GF-D8 (cell line): ENCODE results near the gene ZSCAN26.

Source experiments
- DNase-seq: peaks from one replicate; lab custom pipeline; 2025; lab: John Stamatoyannopoulos, UW

ZSCAN26 gene

DNA sequence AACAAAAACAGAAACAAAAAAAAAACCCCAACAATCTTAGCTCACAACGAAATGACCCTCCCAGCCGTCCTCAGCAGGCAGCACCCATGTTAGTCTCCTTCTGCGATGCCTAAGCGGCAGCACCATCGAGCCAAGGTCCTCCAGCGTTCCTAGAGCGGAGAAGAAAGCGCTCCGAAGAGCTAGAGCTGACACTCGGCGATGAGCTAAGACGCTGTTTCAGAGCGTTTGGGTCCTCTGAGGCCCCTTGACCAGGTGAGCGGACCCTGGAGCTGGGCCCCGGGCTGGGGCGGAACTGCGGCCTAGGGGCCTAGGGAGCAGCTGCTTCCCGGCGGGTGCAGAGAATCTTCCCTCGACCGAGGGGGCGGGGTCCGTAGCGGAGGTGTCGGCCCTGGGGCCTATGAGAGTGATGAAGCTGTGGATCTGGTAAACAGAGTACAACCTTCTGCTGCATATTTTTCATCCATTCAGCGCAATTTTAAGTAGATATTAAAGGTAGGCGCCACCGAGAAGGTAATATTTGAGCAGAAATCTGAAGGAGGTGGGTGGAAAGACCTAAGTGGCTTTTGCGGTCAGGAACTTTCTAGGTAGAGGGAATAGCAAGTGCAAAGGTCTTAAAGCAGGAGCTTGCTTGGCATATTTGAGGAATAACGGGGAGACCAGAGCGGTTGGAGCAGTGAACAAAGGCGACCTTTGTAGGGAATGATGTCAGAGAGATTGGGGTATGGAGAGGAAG is at the start of gene ZSCAN26:
TSS of gene ZSCAN26 (plus strand) at position 182 of the 733 bp plus-strand sequence. CDS start 4,777 bp downstream, outside the sequence.
- DNase-seq = peak; percentile 62

- no peak for DNase-seq
Measured at GRCh38 chr6:28217890-28218289, 49.1 kb upstream of the ZSCAN26 start.

GRCh38 chr6:28218312-28219248 is 48.4 kb upstream of the ZSCAN26 start:
- DNase-seq = peak; percentile 20

- DNase-seq = no peak
Measured at GRCh38 chr6:28220257-28221133, 46.4 kb upstream of the ZSCAN26 start.

GRCh38 chr6:28224131-28225055 is 42.5 kb upstream of the ZSCAN26 start:
- DNase-seq = no peak

- peak; percentile 16 for DNase-seq
Measured at GRCh38 chr6:28225056-28225834, 41.7 kb upstream of the ZSCAN26 start, which contains the start of gene ZSCAN9. Gene ZSCAN9 (plus strand): TSS chr6:28225275. CDS start chr6:28227085, 1,810 bp downstream.

DNA sequence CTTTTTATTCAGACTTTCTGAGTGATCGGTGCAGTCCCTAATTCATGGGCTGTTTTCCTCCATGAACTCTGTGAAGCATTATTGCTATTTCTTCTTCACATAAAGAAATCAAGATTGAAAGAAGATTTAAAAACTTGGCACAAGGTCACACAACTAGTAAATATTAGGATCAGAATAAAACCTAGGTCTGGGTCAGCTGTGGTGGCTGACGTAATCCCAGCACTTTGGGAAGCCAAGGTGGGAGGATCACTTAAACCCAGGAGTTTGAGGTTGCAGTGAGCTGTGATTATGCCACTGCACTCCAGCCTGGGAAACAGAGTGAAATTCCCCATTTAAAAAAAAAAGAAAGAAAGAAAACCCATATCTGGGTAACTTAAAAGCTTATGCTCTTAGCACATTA is 40.5 kb upstream of the ZSCAN26 start:
- no peak for DNase-seq

DNA sequence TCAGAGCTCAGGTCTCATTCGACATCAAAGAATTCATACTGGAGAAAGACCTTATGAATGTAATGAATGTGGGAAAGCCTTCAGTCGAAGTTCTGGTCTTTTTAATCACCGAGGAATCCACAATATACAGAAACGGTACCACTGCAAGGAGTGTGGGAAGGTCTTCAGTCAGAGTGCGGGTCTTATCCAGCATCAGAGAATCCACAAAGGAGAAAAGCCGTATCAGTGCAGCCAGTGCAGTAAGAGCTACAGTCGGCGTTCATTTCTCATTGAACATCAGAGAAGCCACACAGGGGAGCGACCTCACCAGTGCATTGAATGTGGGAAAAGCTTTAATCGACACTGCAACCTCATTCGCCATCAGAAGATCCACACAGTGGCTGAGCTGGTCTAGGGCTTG is 34.2 kb upstream of the ZSCAN26 start:
- DNase-seq = no peak

GRCh38 chr6:28235912-28236452 is 31.0 kb upstream of the ZSCAN26 start:
- DNase-seq = peak; percentile 9

- DNase-seq = no peak
Measured at GRCh38 chr6:28239636-28240035, 27.3 kb upstream of the ZSCAN26 start.

- no peak for DNase-seq
Measured at GRCh38 chr6:28240471-28240870, 26.5 kb upstream of the ZSCAN26 start.

DNA sequence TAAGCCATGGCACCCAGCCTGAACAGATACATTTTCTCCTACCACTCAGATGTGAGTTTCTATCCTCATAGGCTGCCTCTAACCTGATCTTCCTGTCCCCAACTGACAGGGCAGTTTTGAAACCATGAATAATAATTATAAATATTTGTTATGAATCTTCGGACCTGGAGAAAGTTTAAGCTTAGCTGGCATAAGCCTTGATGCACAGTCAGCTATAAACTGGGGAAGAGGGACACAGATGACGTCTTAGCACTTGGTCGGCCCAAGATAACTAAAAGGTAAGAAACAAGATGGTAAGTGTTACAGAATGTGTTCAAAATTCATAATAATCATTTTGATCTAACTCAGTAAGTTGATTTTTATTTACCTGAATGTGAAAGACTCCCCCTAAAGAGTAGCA is 23.0 kb upstream of the ZSCAN26 start:
- no peak for DNase-seq

- no peak for DNase-seq
Measured at GRCh38 chr6:28245206-28245941, 21.6 kb upstream of the ZSCAN26 start.

DNA sequence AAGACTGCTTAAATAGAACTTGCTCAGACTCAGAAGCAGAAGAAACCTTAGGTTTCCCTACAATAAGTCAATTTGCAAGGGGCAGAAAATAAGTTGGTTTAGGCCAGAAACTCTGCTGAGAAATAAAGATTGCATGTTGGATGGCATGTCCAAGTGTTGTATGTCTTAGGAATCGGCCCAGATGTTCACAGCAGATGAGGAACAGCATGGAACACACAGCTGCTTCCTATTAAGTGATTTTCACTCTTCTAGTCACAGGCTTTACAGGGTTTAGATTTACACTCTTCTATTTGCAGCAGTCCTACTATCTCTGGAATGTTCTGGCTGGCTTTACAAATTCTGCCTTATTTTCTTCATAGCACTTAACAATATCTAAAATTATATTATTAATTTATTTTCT is 18.0 kb upstream of the ZSCAN26 start:
- DNase-seq = no peak

- DNase-seq = no peak
Measured at GRCh38 chr6:28250747-28251146, 16.2 kb upstream of the ZSCAN26 start.

DNA sequence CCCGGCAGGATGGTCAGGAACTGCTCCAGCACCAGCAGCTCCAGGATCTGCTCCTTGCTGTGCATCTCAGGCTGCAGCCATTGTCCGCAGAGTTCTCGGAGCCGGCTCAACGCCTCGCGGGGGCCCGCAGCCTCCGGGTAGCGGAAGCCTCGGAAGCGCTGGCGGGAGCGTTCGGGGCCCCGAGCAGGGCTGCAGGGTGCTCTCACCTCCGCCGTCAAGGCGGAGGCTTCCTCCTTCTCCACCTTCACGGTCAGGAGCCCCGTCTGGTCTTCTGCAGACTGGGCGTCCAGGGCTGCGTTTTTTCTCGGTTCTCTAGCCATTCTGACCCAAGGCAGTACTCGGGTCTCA is 15.3 kb upstream of the ZSCAN26 start:
- no peak for DNase-seq

GRCh38 chr6:28252009-28252975 is 14.7 kb upstream of the ZSCAN26 start, which contains the start of gene ZKSCAN4:
Gene ZKSCAN4 (minus strand): TSS chr6:28252269. CDS start chr6:28251980, 289 bp downstream.
- DNase-seq = peak; percentile 65

DNA sequence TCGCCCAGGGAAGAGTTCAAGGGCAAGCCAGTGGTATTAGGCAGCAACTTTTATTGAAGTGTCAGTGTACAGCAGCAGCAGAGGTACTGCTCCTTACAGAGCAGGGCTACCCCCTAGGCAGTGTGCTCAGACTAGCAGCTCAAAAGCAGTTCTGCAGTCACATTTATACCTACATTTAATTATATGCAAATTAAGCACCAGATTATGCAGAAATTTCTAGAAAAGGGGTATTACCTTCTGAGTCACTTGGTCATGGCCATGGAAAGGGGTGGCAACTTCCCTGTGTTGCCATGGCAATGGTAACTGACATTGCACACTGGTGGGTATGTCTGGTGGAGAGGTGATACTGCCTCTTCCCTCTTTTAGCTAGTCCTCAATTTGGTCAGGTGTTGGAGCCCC is 12.8 kb upstream of the ZSCAN26 start:
- DNase-seq = no peak
